Endodermal cell (in vitro differentiated cells): Measurements from ENCODE around the gene STK32B. TPM values are rescaled to one million over a fixed set of nuclear protein-coding genes. Genes with fewer than 3 reads are reported as not detected.

Experiments
- DNase-seq: peaks from one replicate; pipeline ENCODE4 v3.0.0-alpha.2; 2017
- H3K27ac ChIP-seq: 2 replicates; pipeline ENCODE4 v1.5.1; 2013; ENCODE audit warnings: mild to moderate bottlenecking, low read depth, low read length, moderate library complexity
- H3K27me3 ChIP-seq: 2 replicates; pipeline ENCODE4 v1.6.1; 2013; ENCODE audit warnings: mild to moderate bottlenecking, low read length, moderate library complexity; ENCODE audit not compliant: insufficient read depth, control insufficient read depth, poor library complexity, severe bottlenecking
- H3K36me3 ChIP-seq: 2 replicates; pipeline ENCODE4 v1.7.0; 2013; ENCODE audit warnings: mild to moderate bottlenecking, low read length, moderate library complexity; ENCODE audit not compliant: control insufficient read depth, insufficient read depth
- H3K4me1 ChIP-seq: one replicate; pipeline ENCODE4 v1.7.0; 2013; ENCODE audit warnings: low read length; ENCODE audit not compliant: control insufficient read depth, insufficient read depth
- H3K4me3 ChIP-seq: 2 replicates; pipeline ENCODE4 v1.5.1; 2013; ENCODE audit warnings: mild to moderate bottlenecking, low read length, moderate library complexity
- H3K9ac ChIP-seq: 2 replicates; pipeline ENCODE4 v1.6.1; 2013; ENCODE audit warnings: mild to moderate bottlenecking, low read length, moderate library complexity; ENCODE audit not compliant: poor library complexity, severe bottlenecking; ENCODE audit errors: extremely low read depth
- H3K9me3 ChIP-seq: 2 replicates; pipeline ENCODE4 v1.6.1; 2013; ENCODE audit warnings: mild to moderate bottlenecking, low read length, moderate library complexity; ENCODE audit not compliant: control insufficient read depth
- H3K27ac Mint-ChIP-seq: 2 replicates; pipeline ENCODE4 v1.8.0; 2020; ENCODE audit warnings: mixed read lengths
- H3K27me3 Mint-ChIP-seq: 2 replicates; pipeline ENCODE4 v1.8.0; 2021; ENCODE audit warnings: mild to moderate bottlenecking, mixed read lengths; ENCODE audit not compliant: insufficient read depth
- H3K36me3 Mint-ChIP-seq: 2 replicates; pipeline ENCODE4 v1.8.0; 2020; ENCODE audit warnings: low read depth, mixed read lengths
- H3K4me1 Mint-ChIP-seq: 2 replicates; pipeline ENCODE4 v1.8.0; 2020; ENCODE audit warnings: mixed read lengths
- H3K4me3 Mint-ChIP-seq: 2 replicates; pipeline ENCODE4 v1.8.0; 2020; ENCODE audit warnings: mild to moderate bottlenecking, moderate library complexity, mixed read lengths
- H3K9me3 Mint-ChIP-seq: 2 replicates; pipeline ENCODE4 v1.8.0; 2020; ENCODE audit warnings: mild to moderate bottlenecking, mixed read lengths
- WGBS, 2 experiments: methylation state at CpG; one replicate each; pipeline versions ENCODE4 v1.1.5 to v1.1.7; 2013; ENCODE audit warnings: missing lambda C conversion rate in 2 of 2, mixed read lengths in 1 of 2; ENCODE audit not compliant: insufficient coverage in 1 of 2, insufficient read length in 1 of 2; 5-methylcytosine and 5-hydroxymethylcytosine counted together
- total RNA-seq, 2 donors: library from RNA; stranded (reverse); fragmentation: NEBNext Ultra II Directional in 1 of 2; extraction: Animal tissue kit (Norgen Biotek cat#: 25700) in 1 of 2; gene quantifications; 2 replicates in 1 of 2; 3 replicates in 1 of 2; pipeline ENCODE4 v1.2.1, GENCODE V29; 2021
- TF ChIP-seq, protein P1 (sequence below): fragments of 200-600 bp; sonication (generic); conservative IDR thresholded peaks from 2 replicates; pipeline ENCODE4 v1.5.0; 2021; ENCODE audit warnings: antibody characterized with exemption, mild to moderate bottlenecking

STK32B gene
- total RNA-seq, 2 donors from 2014 or later = 1.4 to 1.5 TPM

DNA sequence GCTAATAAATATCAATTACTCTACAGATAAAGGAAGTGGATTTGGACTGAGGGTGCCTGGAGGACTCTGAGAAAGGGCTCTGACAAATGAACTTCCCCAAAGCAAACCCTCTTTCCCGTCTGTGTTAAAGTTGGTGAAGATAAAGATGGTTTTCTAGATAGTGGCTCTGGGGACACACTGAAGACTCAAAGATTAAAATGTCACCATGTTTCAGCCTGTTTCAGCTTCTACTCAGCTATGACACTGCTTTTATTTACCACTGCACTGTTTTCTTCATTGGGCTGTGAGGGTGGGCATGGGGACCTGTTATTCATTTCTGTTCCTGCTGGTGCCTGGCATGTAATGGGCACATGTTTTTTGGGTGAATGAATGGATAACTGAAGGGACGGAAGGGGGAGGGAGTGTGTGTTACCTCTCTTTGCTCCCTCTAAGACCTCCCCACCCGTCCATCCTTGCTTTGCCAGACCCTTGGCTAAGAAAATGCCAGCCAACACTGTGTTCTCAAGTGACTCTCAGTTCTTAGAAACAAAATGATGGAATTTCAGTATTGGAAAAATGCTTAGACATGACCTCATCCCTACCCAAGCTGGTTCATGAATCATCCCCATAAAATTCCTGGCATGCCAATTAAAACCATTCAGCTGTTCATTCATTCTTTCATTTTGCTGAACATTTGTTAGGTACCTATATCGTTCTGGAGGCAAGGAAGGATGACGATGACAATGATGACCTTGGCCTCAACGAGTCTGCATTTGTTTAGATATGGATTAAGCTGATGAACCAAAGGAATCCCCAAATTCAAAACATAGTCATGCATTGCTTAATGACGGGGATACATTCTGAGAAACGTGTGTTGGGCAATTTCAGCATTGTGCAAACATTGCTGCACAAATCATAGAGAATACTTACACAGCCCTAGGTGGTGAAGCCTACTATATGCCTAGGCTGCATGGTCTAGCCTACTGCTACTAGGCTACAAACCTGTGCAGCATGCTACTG, 13.4 kb upstream of the STK32B start:
- H3K36me3 ChIP-seq = no peaks in the 10 kb centered on the region
- TF ChIP-seq, protein P1, sequence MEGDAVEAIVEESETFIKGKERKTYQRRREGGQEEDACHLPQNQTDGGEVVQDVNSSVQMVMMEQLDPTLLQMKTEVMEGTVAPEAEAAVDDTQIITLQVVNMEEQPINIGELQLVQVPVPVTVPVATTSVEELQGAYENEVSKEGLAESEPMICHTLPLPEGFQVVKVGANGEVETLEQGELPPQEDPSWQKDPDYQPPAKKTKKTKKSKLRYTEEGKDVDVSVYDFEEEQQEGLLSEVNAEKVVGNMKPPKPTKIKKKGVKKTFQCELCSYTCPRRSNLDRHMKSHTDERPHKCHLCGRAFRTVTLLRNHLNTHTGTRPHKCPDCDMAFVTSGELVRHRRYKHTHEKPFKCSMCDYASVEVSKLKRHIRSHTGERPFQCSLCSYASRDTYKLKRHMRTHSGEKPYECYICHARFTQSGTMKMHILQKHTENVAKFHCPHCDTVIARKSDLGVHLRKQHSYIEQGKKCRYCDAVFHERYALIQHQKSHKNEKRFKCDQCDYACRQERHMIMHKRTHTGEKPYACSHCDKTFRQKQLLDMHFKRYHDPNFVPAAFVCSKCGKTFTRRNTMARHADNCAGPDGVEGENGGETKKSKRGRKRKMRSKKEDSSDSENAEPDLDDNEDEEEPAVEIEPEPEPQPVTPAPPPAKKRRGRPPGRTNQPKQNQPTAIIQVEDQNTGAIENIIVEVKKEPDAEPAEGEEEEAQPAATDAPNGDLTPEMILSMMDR = no peak
- Mint-ChIP-seq H3K36me3 (no peaks in the 10 kb centered on the region), H3K27me3 (no peaks in the 10 kb centered on the region), H3K4me1 (peaks cover 3% of the 10 kb centered on the region), H3K4me3 (no peak overlapping the region), H3K9me3 (no peaks in the 10 kb centered on the region), H3K27ac (no peak overlapping the region)
- H3K4me3 ChIP-seq = no peak overlapping the region
- no peak overlapping the region for H3K27ac ChIP-seq
- no peak for DNase-seq
- no peak overlapping the region for H3K9ac ChIP-seq
- H3K4me1 ChIP-seq = no peaks in the 10 kb centered on the region
- H3K9me3 ChIP-seq = no peaks in the 10 kb centered on the region
- 84 to 89% methylated on average over 3 to 8 of the region's 8 CpGs for WGBS, 2 experiments
- H3K27me3 ChIP-seq = no peaks in the 10 kb centered on the region

DNA sequence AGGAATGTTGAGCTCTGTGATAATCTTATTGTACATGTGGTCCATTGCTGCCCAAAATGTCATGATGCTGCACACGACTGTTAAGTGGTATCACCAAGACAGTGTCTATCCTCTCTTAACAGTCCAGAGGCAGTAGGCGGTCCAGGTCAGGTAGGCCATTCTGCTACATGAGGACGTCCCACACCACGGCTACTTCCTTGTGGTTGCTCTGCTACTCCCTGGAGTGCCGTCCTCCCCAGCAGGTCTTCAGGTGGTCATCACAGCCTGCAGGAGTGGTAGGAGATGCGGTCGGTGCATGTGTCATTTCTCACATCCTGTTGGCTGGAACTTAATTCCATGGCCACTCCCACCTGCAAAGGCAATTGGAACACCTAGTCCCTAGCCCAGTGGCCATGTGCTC, 11.5 kb upstream of the STK32B start:
- no peak for DNase-seq
- peaks cover 2% of the 10 kb centered on the region for H3K27me3 Mint-ChIP-seq
- H3K36me3 Mint-ChIP-seq = no peaks in the 10 kb centered on the region
- H3K4me3 Mint-ChIP-seq = no peak overlapping the region
- no peak overlapping the region for H3K27ac ChIP-seq
- no peaks in the 10 kb centered on the region for H3K4me1 ChIP-seq
- H3K9ac ChIP-seq = no peak overlapping the region
- H3K4me3 ChIP-seq = no peak overlapping the region
- H3K27ac Mint-ChIP-seq = no peak overlapping the region
- H3K27me3 ChIP-seq = no peaks in the 10 kb centered on the region
- H3K9me3 Mint-ChIP-seq = no peaks in the 10 kb centered on the region
- 94 to 96% methylated on average over 5 to 7 of the region's 7 CpGs for WGBS, 2 experiments
- H3K36me3 ChIP-seq = no peaks in the 10 kb centered on the region
- peaks cover 3% of the 10 kb centered on the region for H3K4me1 Mint-ChIP-seq
- TF ChIP-seq, protein P1 = no peak
- no peaks in the 10 kb centered on the region for H3K9me3 ChIP-seq

DNA sequence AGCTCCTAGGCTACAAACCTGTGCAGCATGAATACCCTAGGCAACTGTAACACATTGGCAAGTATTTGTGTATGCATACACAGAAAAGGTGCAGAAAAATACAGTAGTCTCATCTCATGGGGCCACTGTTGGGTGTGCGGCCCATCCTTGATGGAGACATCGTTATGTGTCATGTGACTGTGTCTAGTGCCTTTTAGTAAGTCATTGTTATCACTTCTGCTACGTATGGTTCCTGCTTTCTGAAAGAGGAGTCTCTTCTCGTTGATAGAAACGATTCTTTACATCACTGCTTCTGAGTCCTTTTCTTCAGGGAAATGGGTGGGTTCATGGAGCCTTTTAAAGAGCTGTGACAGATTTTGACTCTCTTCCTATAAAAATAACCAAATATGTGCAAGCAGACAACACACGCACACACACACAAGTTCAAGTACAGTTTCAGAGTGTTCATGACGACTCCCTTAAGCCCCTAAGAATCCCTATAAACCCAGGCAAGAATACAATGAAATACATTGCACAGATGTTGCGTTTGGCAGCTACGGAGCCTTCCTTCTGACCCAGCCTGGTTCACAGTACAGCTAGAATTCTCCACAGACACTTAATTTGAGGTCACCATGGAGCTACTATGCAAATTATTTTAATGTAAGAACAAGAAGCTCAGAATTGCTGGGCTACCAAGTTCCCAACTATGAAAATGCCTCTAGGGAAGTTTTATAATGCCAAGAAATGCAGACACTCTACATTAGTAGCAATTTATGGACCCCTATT, 10.2 kb upstream of the STK32B start:
- Mint-ChIP-seq H3K4me3 (no peak overlapping the region), H3K27me3 (peaks cover 5% of the 10 kb centered on the region), H3K9me3 (peaks cover 5% of the 10 kb centered on the region), H3K36me3 (no peaks in the 10 kb centered on the region), H3K4me1 (peaks cover 2% of the 10 kb centered on the region), H3K27ac (no peak overlapping the region)
- no peak for DNase-seq
- TF ChIP-seq, protein P1 = no peak
- Histone ChIP-seq H3K27me3 (no peaks in the 10 kb centered on the region), H3K36me3 (no peaks in the 10 kb centered on the region), H3K4me3 (no peak overlapping the region), H3K9ac (no peak overlapping the region), H3K4me1 (no peaks in the 10 kb centered on the region), H3K27ac (no peak overlapping the region), H3K9me3 (no peaks in the 10 kb centered on the region)
- 91 to 94% methylated on average over 5 to 9 of the region's 9 CpGs for WGBS, 2 experiments
